ENCODE results near the gene SMYD3.
"Not testable (repeated sequence)": the region's sequence is repeated elsewhere in the genome, so short reads cannot be mapped to it uniquely, and the experiment has no call there.

SMYD3 gene

GRCh38 chr1:245772325-245772724 is 734.8 kb downstream of the SMYD3 start:
- DNase-seq (ENCODE audit: low read depth in 2 of 2), result no peak

GRCh38 chr1:245771511-245772281 is 735.4 kb downstream of the SMYD3 start:
- no peak for DNase-seq (ENCODE audit: low read depth in 2 of 2)

- DNase-seq (ENCODE audit: low read depth in 2 of 2), result no peak
Measured at GRCh38 chr1:245770156-245770555, 736.9 kb downstream of the SMYD3 start.

GRCh38 chr1:245768596-245768995 is 738.5 kb downstream of the SMYD3 start:
- DNase-seq (ENCODE audit: low read depth in 2 of 2), result no peak

GRCh38 chr1:245765230-245766000 is 741.7 kb downstream of the SMYD3 start:
- DNase-seq (ENCODE audit: low read depth in 2 of 2), result no peak

GRCh38 chr1:245763873-245764331 is 743.2 kb downstream of the SMYD3 start:
- DNase-seq (ENCODE audit: low read depth in 2 of 2), result no peak

GRCh38 chr1:245762396-245762910 is 744.6 kb downstream of the SMYD3 start:
- DNase-seq (ENCODE audit: low read depth in 2 of 2), result no peak

GRCh38 chr1:245760301-245760700 is 746.8 kb downstream of the SMYD3 start:
- DNase-seq (ENCODE audit: low read depth in 2 of 2), result no peak

- no peak for DNase-seq (ENCODE audit: low read depth in 2 of 2)
Measured at GRCh38 chr1:245754463-245754961, 752.6 kb downstream of the SMYD3 start.

- no peak for DNase-seq (ENCODE audit: low read depth in 2 of 2)
Measured at GRCh38 chr1:245753807-245754206, 753.3 kb downstream of the SMYD3 start.

GRCh38 chr1:245752561-245752960 is 754.5 kb downstream of the SMYD3 start:
- DNase-seq (ENCODE audit: low read depth in 2 of 2), result no peak

- DNase-seq (ENCODE audit: low read depth in 2 of 2), result no peak
Measured at GRCh38 chr1:245751726-245752470, 755.2 kb downstream of the SMYD3 start.

- no peak for DNase-seq (ENCODE audit: low read depth in 2 of 2)
Measured at GRCh38 chr1:245751116-245751515, 756.0 kb downstream of the SMYD3 start.

- no peak for DNase-seq (ENCODE audit: low read depth in 2 of 2)
Measured at GRCh38 chr1:245750261-245750660, 756.8 kb downstream of the SMYD3 start.

- DNase-seq (ENCODE audit: low read depth in 2 of 2), result no peak
Measured at GRCh38 chr1:245749053-245749452, 758.0 kb downstream of the SMYD3 start.

- DNase-seq (ENCODE audit: low read depth in 2 of 2), result no peak
Measured at GRCh38 chr1:245748646-245749045, 758.4 kb downstream of the SMYD3 start.

- DNase-seq (ENCODE audit: low read depth in 2 of 2), result no peak
Measured at GRCh38 chr1:245748240-245748639, 758.8 kb downstream of the SMYD3 start.

- no peak for DNase-seq (ENCODE audit: low read depth in 2 of 2)
Measured at GRCh38 chr1:245742896-245743295, 764.2 kb downstream of the SMYD3 start.

- DNase-seq (ENCODE audit: low read depth in 2 of 2), result not testable (repeated sequence)
Measured at GRCh38 chr1:245740336-245740735, 766.7 kb downstream of the SMYD3 start.

GRCh38 chr1:245730801-245731200 is 776.3 kb downstream of the SMYD3 start:
- no peak for DNase-seq (ENCODE audit: low read depth in 2 of 2)

- not testable (repeated sequence) for DNase-seq (ENCODE audit: low read depth in 2 of 2)
Measured at GRCh38 chr1:245728035-245728434, 779.0 kb downstream of the SMYD3 start.

- DNase-seq (ENCODE audit: low read depth in 2 of 2), result no peak
Measured at GRCh38 chr1:245721488-245721887, 785.6 kb downstream of the SMYD3 start.

All from stimulated activated CD4-positive, alpha-beta T cell treated with anti-CD3 and anti-CD28 coated beads, Interleukin-4, amount 100 ng/mL, for 48 hours (primary cell).